ENCODE results near the gene SLC66A1.

SLC66A1 gene

DNA sequence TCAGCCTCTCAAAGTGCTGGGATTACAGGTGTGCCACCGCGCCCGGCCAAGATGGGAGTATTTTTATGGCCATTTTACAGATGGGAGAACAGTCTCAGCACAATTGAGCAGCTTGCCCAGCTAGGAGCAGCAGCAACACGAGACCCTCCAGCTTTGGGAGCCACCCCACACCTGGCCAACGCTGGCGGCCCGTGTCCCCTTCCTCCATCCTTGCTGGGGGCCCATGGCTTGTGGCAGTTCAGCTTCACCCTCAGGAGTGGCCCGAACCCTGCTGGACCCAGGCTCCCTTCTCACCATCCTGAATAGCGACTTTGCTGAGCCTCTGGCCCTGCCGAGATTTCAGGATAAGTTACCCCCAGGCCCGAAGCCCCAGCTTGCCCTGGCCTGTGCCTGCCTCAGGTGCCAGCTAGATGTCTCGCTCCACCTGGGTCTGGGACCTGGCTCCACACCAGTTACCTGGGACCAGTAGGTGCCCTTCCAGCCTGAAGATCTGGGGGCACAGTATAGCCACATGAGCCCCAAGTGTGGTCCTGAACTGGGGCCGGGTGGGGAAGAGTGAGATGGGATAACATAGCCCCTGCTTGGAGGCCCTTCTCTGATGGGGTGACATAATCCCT is 19.2 kb downstream of the SLC66A1 start:
- H3K18ac ChIP-seq (ENCODE audit: low read depth in 1 of 2, low read length in 2 of 2) = no peak overlapping the region
- no peak overlapping the region for H3K27ac ChIP-seq (ENCODE audit: low read length, poor library complexity, severe bottlenecking)
- no peak overlapping the region for H3K14ac ChIP-seq (ENCODE audit: low read length in 2 of 2)
- peaks cover 4% of the 10 kb centered on the region for H3K4me1 ChIP-seq (ENCODE audit: control insufficient read depth, insufficient read depth, low read depth, low read length)
- no peak overlapping the region for H4K91ac ChIP-seq (ENCODE audit: low read length)
- 96% methylated on average over 13 of the region's 13 CpGs for WGBS
- H3K4me3 ChIP-seq (ENCODE audit: insufficient read depth in 1 of 2, low read depth in 1 of 2, low read length in 2 of 2) = no peak overlapping the region
- H3K36me3 ChIP-seq (ENCODE audit: control insufficient read depth in 1 of 2, insufficient read depth in 2 of 2, low read depth in 1 of 2, low read length in 2 of 2) = peaks cover 36 to 52% of the 10 kb centered on the region in 2 experiments
- no peaks in the 10 kb centered on the region for H3K9me3 ChIP-seq (ENCODE audit: control insufficient read depth, low read length)
- H2BK120ac ChIP-seq (ENCODE audit: low read depth, low read length) = no peak overlapping the region
- no peak overlapping the region for H2AK5ac ChIP-seq (ENCODE audit: low read length, severe bottlenecking)
- no peak overlapping the region for H2AFZ ChIP-seq (ENCODE audit: low read depth, low read length)
- no peak for DNase-seq
- H3K4ac ChIP-seq (ENCODE audit: low read depth in 1 of 2, low read length in 2 of 2) = no peak overlapping the region
- no peak overlapping the region for H4K8ac ChIP-seq (ENCODE audit: low read length)
- no peaks in the 10 kb centered on the region for H3K79me1 ChIP-seq (replicated peaks; ENCODE audit: low read length, poor library complexity, severe bottlenecking)
- H3K9ac ChIP-seq (ENCODE audit: low read length) = no peak overlapping the region
- H3K4me2 ChIP-seq (ENCODE audit: low read length, poor library complexity, severe bottlenecking) = no peak overlapping the region
- H2BK15ac ChIP-seq (ENCODE audit: low read depth, poor library complexity, severe bottlenecking) = no peak overlapping the region
- no peak overlapping the region for H2BK5ac ChIP-seq (ENCODE audit: low read depth, low read length, poor library complexity, severe bottlenecking)
- no peak overlapping the region for H3K23ac ChIP-seq (ENCODE audit: low read length in 2 of 2)
- H2BK12ac ChIP-seq (ENCODE audit: low read length in 2 of 2) = no peak overlapping the region
- no peaks in the 10 kb centered on the region for H3K27me3 ChIP-seq (ENCODE audit: control insufficient read depth in 1 of 2, insufficient read depth in 1 of 2, low read length in 2 of 2)

DNA sequence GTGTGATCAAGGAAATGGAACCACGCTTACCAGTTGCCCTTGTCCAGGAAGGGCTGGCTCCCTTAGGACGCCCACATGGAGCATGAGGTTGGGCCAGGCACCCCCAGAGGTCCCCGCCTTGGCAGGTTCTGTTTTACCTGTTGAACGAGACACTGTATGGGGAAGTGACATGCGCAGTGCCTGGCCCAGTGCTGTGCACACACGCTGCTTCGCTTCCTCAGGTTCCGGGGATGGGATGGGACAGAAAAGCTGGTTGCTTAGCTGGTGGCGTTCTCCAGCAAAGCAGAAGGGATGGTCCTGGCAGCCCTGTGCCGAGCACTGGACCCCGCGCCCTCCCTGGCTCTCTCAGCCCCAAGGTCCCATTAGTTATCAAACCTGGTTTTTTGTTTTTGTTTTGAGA is 20.7 kb downstream of the SLC66A1 start:
- H2AFZ ChIP-seq (ENCODE audit: low read depth, low read length) = no peak overlapping the region
- H3K4me2 ChIP-seq (ENCODE audit: low read length, poor library complexity, severe bottlenecking) = no peak overlapping the region
- H3K79me1 ChIP-seq (replicated peaks; ENCODE audit: low read length, poor library complexity, severe bottlenecking) = no peaks in the 10 kb centered on the region
- no peak overlapping the region for H3K18ac ChIP-seq (ENCODE audit: low read depth in 1 of 2, low read length in 2 of 2)
- no peak overlapping the region for H3K4ac ChIP-seq (ENCODE audit: low read depth in 1 of 2, low read length in 2 of 2)
- no peak overlapping the region for H3K23ac ChIP-seq (ENCODE audit: low read length in 2 of 2)
- no peak overlapping the region for H2AK5ac ChIP-seq (ENCODE audit: low read length, severe bottlenecking)
- no peak overlapping the region for H2BK120ac ChIP-seq (ENCODE audit: low read depth, low read length)
- no peak overlapping the region for H2BK12ac ChIP-seq (ENCODE audit: low read length in 2 of 2)
- H3K14ac ChIP-seq (ENCODE audit: low read length in 2 of 2) = no peak overlapping the region
- no peak for DNase-seq
- H3K9me3 ChIP-seq (ENCODE audit: control insufficient read depth, low read length) = no peaks in the 10 kb centered on the region
- H4K91ac ChIP-seq (ENCODE audit: low read length) = no peak overlapping the region
- H4K8ac ChIP-seq (ENCODE audit: low read length) = no peak overlapping the region
- H2BK5ac ChIP-seq (ENCODE audit: low read depth, low read length, poor library complexity, severe bottlenecking) = no peak overlapping the region
- no peak overlapping the region for H3K4me3 ChIP-seq (ENCODE audit: insufficient read depth in 1 of 2, low read depth in 1 of 2, low read length in 2 of 2)
- no peaks in the 10 kb centered on the region for H3K27me3 ChIP-seq (ENCODE audit: control insufficient read depth in 1 of 2, insufficient read depth in 1 of 2, low read length in 2 of 2)
- no peak overlapping the region for H3K9ac ChIP-seq (ENCODE audit: low read length)
- H2BK15ac ChIP-seq (ENCODE audit: low read depth, poor library complexity, severe bottlenecking) = no peak overlapping the region
- WGBS = 94% methylated on average over 9 of the region's 12 CpGs
- H3K4me1 ChIP-seq (ENCODE audit: control insufficient read depth, insufficient read depth, low read depth, low read length) = peaks cover 15% of the 10 kb centered on the region
- peaks cover 33 to 45% of the 10 kb centered on the region in 2 experiments for H3K36me3 ChIP-seq (ENCODE audit: control insufficient read depth in 1 of 2, insufficient read depth in 2 of 2, low read depth in 1 of 2, low read length in 2 of 2)
- H3K27ac ChIP-seq (ENCODE audit: low read length, poor library complexity, severe bottlenecking) = no peak overlapping the region

GRCh38 chr1:19333587-19334354 is 21.6 kb downstream of the SLC66A1 start:
- Histone ChIP-seq H3K14ac (ENCODE audit: low read length in 2 of 2) (no peak overlapping the region), H3K18ac (ENCODE audit: low read depth in 1 of 2, low read length in 2 of 2) (no peak overlapping the region), H3K4ac (ENCODE audit: low read depth in 1 of 2, low read length in 2 of 2) (no peak overlapping the region), H2BK15ac (ENCODE audit: low read depth, poor library complexity, severe bottlenecking) (no peak overlapping the region), H3K4me2 (ENCODE audit: low read length, poor library complexity, severe bottlenecking) (no peak overlapping the region), H3K4me1 (ENCODE audit: control insufficient read depth, insufficient read depth, low read depth, low read length) (peaks cover 16% of the 10 kb centered on the region), H4K91ac (ENCODE audit: low read length) (no peak overlapping the region), H3K9ac (ENCODE audit: low read length) (no peak overlapping the region), H3K27me3 (ENCODE audit: control insufficient read depth in 1 of 2, insufficient read depth in 1 of 2, low read length in 2 of 2) (no peaks in the 10 kb centered on the region), H2BK120ac (ENCODE audit: low read depth, low read length) (no peak overlapping the region), H2BK5ac (ENCODE audit: low read depth, low read length, poor library complexity, severe bottlenecking) (no peak overlapping the region), H2AFZ (ENCODE audit: low read depth, low read length) (no peak overlapping the region), H3K4me3 (ENCODE audit: insufficient read depth in 1 of 2, low read depth in 1 of 2, low read length in 2 of 2) (no peak overlapping the region), H4K8ac (ENCODE audit: low read length) (peak overlapping the region; percentile 13), H2BK12ac (ENCODE audit: low read length in 2 of 2) (no peak overlapping the region), H2AK5ac (ENCODE audit: low read length, severe bottlenecking) (no peak overlapping the region), H3K36me3 (ENCODE audit: control insufficient read depth in 1 of 2, insufficient read depth in 2 of 2, low read depth in 1 of 2, low read length in 2 of 2) (peaks cover 33 to 45% of the 10 kb centered on the region in 2 experiments), H3K79me1 (replicated peaks; ENCODE audit: low read length, poor library complexity, severe bottlenecking) (no peaks in the 10 kb centered on the region), H3K23ac (ENCODE audit: low read length in 2 of 2) (no peak overlapping the region), H3K27ac (ENCODE audit: low read length, poor library complexity, severe bottlenecking) (no peak overlapping the region), H3K9me3 (ENCODE audit: control insufficient read depth, low read length) (no peaks in the 10 kb centered on the region)
- no peak for DNase-seq
- 77% methylated on average over 6 of the region's 9 CpGs for WGBS

DNA sequence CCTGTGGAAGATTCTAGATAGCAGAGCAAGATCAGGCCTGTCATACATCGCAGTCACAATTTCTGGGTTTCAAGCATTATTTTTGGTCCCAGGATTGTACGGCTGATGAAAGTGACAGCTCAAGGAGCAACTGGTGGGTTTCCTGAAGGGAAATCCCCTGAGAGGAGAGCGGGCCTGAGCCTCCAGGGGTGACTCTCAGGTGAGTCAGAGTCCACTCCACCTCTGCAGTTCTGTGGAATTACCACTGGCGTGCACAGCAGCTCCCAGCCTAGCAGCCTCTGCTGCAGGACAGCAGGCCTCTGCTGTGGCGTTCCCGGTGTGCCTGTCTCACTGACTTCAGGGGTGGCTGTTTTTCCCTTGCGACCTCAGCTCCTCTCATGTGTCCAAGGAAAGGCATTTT is 24.4 kb downstream of the SLC66A1 start:
- Histone ChIP-seq H2AK5ac (ENCODE audit: low read length, severe bottlenecking) (no peak overlapping the region), H3K4me1 (ENCODE audit: control insufficient read depth, insufficient read depth, low read depth, low read length) (peaks cover 18% of the 10 kb centered on the region), H3K4ac (ENCODE audit: low read depth in 1 of 2, low read length in 2 of 2) (no peak overlapping the region), H2BK15ac (ENCODE audit: low read depth, poor library complexity, severe bottlenecking) (no peak overlapping the region), H2BK12ac (ENCODE audit: low read length in 2 of 2) (no peak overlapping the region), H3K4me2 (ENCODE audit: low read length, poor library complexity, severe bottlenecking) (no peak overlapping the region), H3K23ac (ENCODE audit: low read length in 2 of 2) (no peak overlapping the region), H3K36me3 (ENCODE audit: control insufficient read depth in 1 of 2, insufficient read depth in 2 of 2, low read depth in 1 of 2, low read length in 2 of 2) (peaks cover 44 to 50% of the 10 kb centered on the region in 2 experiments), H4K8ac (ENCODE audit: low read length) (no peak overlapping the region), H3K79me1 (replicated peaks; ENCODE audit: low read length, poor library complexity, severe bottlenecking) (peaks cover 16% of the 10 kb centered on the region), H3K18ac (ENCODE audit: low read depth in 1 of 2, low read length in 2 of 2) (no peak overlapping the region), H3K9ac (ENCODE audit: low read length) (no peak overlapping the region), H3K9me3 (ENCODE audit: control insufficient read depth, low read length) (no peaks in the 10 kb centered on the region), H3K27me3 (ENCODE audit: control insufficient read depth in 1 of 2, insufficient read depth in 1 of 2, low read length in 2 of 2) (no peaks in the 10 kb centered on the region), H3K27ac (ENCODE audit: low read length, poor library complexity, severe bottlenecking) (no peak overlapping the region), H2BK5ac (ENCODE audit: low read depth, low read length, poor library complexity, severe bottlenecking) (no peak overlapping the region), H4K91ac (ENCODE audit: low read length) (no peak overlapping the region), H2AFZ (ENCODE audit: low read depth, low read length) (no peak overlapping the region), H2BK120ac (ENCODE audit: low read depth, low read length) (no peak overlapping the region), H3K14ac (ENCODE audit: low read length in 2 of 2) (no peak overlapping the region), H3K4me3 (ENCODE audit: insufficient read depth in 1 of 2, low read depth in 1 of 2, low read length in 2 of 2) (no peak overlapping the region)
- DNase-seq = no peak
- 90% methylated on average over 7 of the region's 7 CpGs for WGBS

Data from mesenchymal stem cell (in vitro differentiated cells and primary cell).